A549 (cell line): ENCODE measurements around the gene SLC37A1.

Experiments used
- BHLHE40 ChIP-seq: IDR thresholded peaks from 2 replicates; pipeline ENCODE4 v1.6.1; 2012; ENCODE audit warnings: low read depth, low read length, inconsistent platforms
- CHD4 ChIP-seq: fragments of 200-600 bp; sonication (generic); IDR thresholded peaks from 2 replicates; pipeline ENCODE4 v1.6.1; 2016; ENCODE audit warnings: antibody characterized with exemption, mild to moderate bottlenecking, borderline replicate concordance
- CTCF ChIP-seq: fragments of >200 bp; sonication (Bioruptor Twin); formaldehyde crosslinking; IDR thresholded peaks from 3 replicates; pipeline ENCODE4 v1.5.1; 2016
- NFE2L2 ChIP-seq: fragments of 150-350 bp; conservative IDR thresholded peaks from 2 replicates; pipeline ENCODE4 v1.6.1; 2014; ENCODE audit warnings: low read length
- POLR2A ChIP-seq: IDR thresholded peaks from 2 replicates; pipeline ENCODE4 v1.6.1; 2012; ENCODE audit warnings: mild to moderate bottlenecking, low read length

DNA sequence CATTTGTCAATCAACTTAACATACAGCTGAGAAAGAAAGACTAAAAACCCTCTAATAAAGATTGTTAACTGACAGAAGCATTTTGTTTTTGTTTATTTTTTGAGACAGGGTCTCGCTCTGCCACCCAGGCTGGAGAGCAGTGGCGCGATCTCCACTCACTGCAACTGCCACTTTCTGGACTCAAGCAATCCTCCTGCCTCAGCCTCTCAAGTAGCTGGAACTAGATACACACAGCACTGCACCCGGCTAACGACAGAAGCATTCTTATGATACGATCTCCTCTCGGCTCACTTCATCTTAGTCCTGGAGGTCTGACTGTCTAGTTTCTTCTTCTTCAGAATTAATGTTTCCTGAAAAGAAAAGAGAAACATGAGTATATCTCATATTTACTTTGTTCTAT, 41.1 kb upstream of the SLC37A1 start:
- TF ChIP-seq NFE2L2 (no peak), CTCF (no peak), CHD4 (no peak), POLR2A (no peak), BHLHE40 (no peak)
